HEK293T (cell line): ENCODE data around the gene GP9.

Experiments used
- ARNT ChIP-seq: fragments of 450-650 bp; IDR thresholded peaks from 2 replicates; pipeline ENCODE4 v1.6.1; 2017; ENCODE audit warnings: mild to moderate bottlenecking
- BHLHE40 ChIP-seq: fragments of 450-650 bp; IDR thresholded peaks from 2 replicates; pipeline ENCODE4 v1.6.1; 2016; ENCODE audit warnings: mild to moderate bottlenecking, moderate library complexity, borderline replicate concordance
- CTBP1 ChIP-seq: fragments of 450-650 bp; IDR thresholded peaks from 2 replicates; pipeline ENCODE4 v1.6.1; 2016; ENCODE audit warnings: borderline replicate concordance
- FOXA1 ChIP-seq: fragments of 450-650 bp; IDR thresholded peaks from 2 replicates; pipeline ENCODE4 v1.6.1; 2016; ENCODE audit warnings: mild to moderate bottlenecking
- FOXK2 ChIP-seq: fragments of 450-650 bp; IDR thresholded peaks from 2 replicates; pipeline ENCODE4 v1.6.1; 2016; ENCODE audit warnings: mild to moderate bottlenecking
- FOXM1 ChIP-seq: fragments of 450-650 bp; IDR thresholded peaks from 2 replicates; pipeline ENCODE4 v1.6.1; 2017; ENCODE audit warnings: mild to moderate bottlenecking, borderline replicate concordance
- LEF1 ChIP-seq: fragments of 450-650 bp; IDR thresholded peaks from 2 replicates; pipeline ENCODE4 v1.6.1; 2017; ENCODE audit warnings: mild to moderate bottlenecking, borderline replicate concordance
- NFRKB ChIP-seq: fragments of 450-650 bp; IDR thresholded peaks from 2 replicates; pipeline ENCODE4 v1.6.1; 2016; ENCODE audit warnings: mild to moderate bottlenecking, moderate library complexity
- PKNOX1 ChIP-seq: fragments of 450-650 bp; IDR thresholded peaks from 2 replicates; pipeline ENCODE4 v1.6.1; 2016
- SP1 ChIP-seq: fragments of 450-650 bp; IDR thresholded peaks from 2 replicates; pipeline ENCODE4 v1.6.1; 2017
- SUZ12 ChIP-seq: fragments of 450-650 bp; IDR thresholded peaks from 2 replicates; pipeline ENCODE4 v1.6.1; 2016; ENCODE audit warnings: mild to moderate bottlenecking
- ZNF384 ChIP-seq: fragments of 450-650 bp; IDR thresholded peaks from 2 replicates; pipeline ENCODE4 v1.6.1; 2016

GRCh38 chr3:129058441-129059200 lies 2.0 kb upstream of the GP9 start:
- no peak for TF ChIP-seq CTBP1
- TF ChIP-seq BHLHE40, result no peak
- no peak for TF ChIP-seq FOXA1
- no peak for TF ChIP-seq NFRKB
- no peak for TF ChIP-seq SP1
- TF ChIP-seq LEF1, result no peak
- TF ChIP-seq FOXM1, result no peak
- TF ChIP-seq ZNF384, result no peak
- TF ChIP-seq ARNT, result no peak
- TF ChIP-seq PKNOX1, result no peak
- no peak for TF ChIP-seq FOXK2
- no peak for TF ChIP-seq SUZ12
